A549 (cell line): Measurements from ENCODE around the gene DHDDS. TPM values are rescaled to one million over a fixed set of nuclear protein-coding genes. Genes with fewer than 3 reads are reported as not detected.

ENCODE experiments used
- ATAC-seq, 2 experiments: fragments of 200-7000 bp in 1 of 2; fragments of >200 bp in 1 of 2; cut with Nextera tagmentation in 1 of 2; cut with Tn5 transposase in 1 of 2; 3 replicates each; pipeline versions ENCODE4 v1.8.0 to v1.9.1; 2018 to 2020; ENCODE audit warnings: mild to moderate bottlenecking in 1 of 2, moderate library complexity in 1 of 2
- CTCF ChIA-PET: fragments of 300-600 bp; sonication (Branson Sonifier 250); formaldehyde crosslinking; extraction: SDS; loops from one replicate; lab custom pipeline; 2021; ENCODE audit warnings: antibody characterized with exemption, inconsistent platforms; lab: Yijun Ruan, JAX
- POLR2A ChIA-PET: fragments of 350-600 bp; formaldehyde crosslinking; extraction: SDS; loops from one replicate; lab custom pipeline; 2021; ENCODE audit warnings: antibody characterized with exemption, inconsistent platforms; lab: Yijun Ruan, JAX
- DNase-seq, 2 experiments: peaks; one replicate each; pipeline versions ENCODE4 v3.0.0 to v3.0.0-alpha.2; 2011 to 2016; ENCODE audit warnings: low read depth in 1 of 2, low spot score in 1 of 2
- FAIRE-seq: peaks from 2 replicates; lab custom pipeline; 2011; peaks lifted over from hg19 to GRCh38; lab: Jason Lieb, UNC
- H3K27ac ChIP-seq, 2 experiments: fragments of >200 bp; sonication (Bioruptor Twin); formaldehyde crosslinking; 3 replicates each; pipeline ENCODE4 v1.5.1; 2016 to 2017
- H3K4me1 ChIP-seq: fragments of >200 bp; sonication (Bioruptor Twin); formaldehyde crosslinking; 3 replicates; pipeline ENCODE4 v1.6.1; 2016
- H3K4me2 ChIP-seq: fragments of >200 bp; sonication (Bioruptor Twin); formaldehyde crosslinking; 3 replicates; pipeline ENCODE4 v1.6.1; 2016
- H3K4me3 ChIP-seq: fragments of >200 bp; sonication (Bioruptor Twin); formaldehyde crosslinking; 3 replicates; pipeline ENCODE4 v1.5.1; 2016
- H3K9me3 ChIP-seq: fragments of >200 bp; sonication (Bioruptor Twin); formaldehyde crosslinking; 3 replicates; pipeline ENCODE4 v1.6.1; 2016
- CBX2 ChIP-seq: fragments of 200-600 bp; sonication (generic); IDR thresholded peaks from 2 replicates; pipeline ENCODE4 v1.6.1; 2016; ENCODE audit warnings: low read depth, mild to moderate bottlenecking, borderline replicate concordance
- CBX8 ChIP-seq: fragments of 200-600 bp; sonication (generic); IDR thresholded peaks from 2 replicates; pipeline ENCODE4 v1.6.1; 2016
- CEBPB ChIP-seq, 2 experiments: fragments of >200 bp in 1 of 2; sonication (Bioruptor Twin) in 1 of 2; formaldehyde crosslinking in 1 of 2; IDR thresholded peaks; 2 replicates each; pipeline ENCODE4 v1.6.1; 2012 to 2016
- CHD2 ChIP-seq: fragments of 150-350 bp; IDR thresholded peaks from 2 replicates; pipeline ENCODE4 v1.6.1; 2014; ENCODE audit warnings: low read length; ENCODE audit not compliant: partially characterized antibody
- CTCF ChIP-seq: fragments of >200 bp; sonication (Bioruptor Twin); formaldehyde crosslinking; IDR thresholded peaks from 3 replicates; pipeline ENCODE4 v1.5.1; 2016
- FOXS1 ChIP-seq: fragments of 250-450 bp; sonication (Bioruptor Pico); IDR thresholded peaks from 2 replicates; pipeline ENCODE4 v1.5.0; 2020; ENCODE audit warnings: mild to moderate bottlenecking, moderate library complexity
- HDAC2 ChIP-seq: fragments of 200-600 bp; sonication (generic); IDR thresholded peaks from 2 replicates; pipeline ENCODE4 v1.6.1; 2016
- HEYL ChIP-seq: fragments of 250-450 bp; sonication (Bioruptor Pico); IDR thresholded peaks from 2 replicates; pipeline ENCODE4 v1.8.0; 2021; ENCODE audit warnings: mild to moderate bottlenecking, moderate library complexity
- JUNB ChIP-seq: fragments of >200 bp; sonication (Bioruptor Twin); formaldehyde crosslinking; IDR thresholded peaks from 2 replicates; pipeline ENCODE4 v1.6.1; 2016
- KDM5A ChIP-seq: fragments of 200-600 bp; sonication (generic); IDR thresholded peaks from 2 replicates; pipeline ENCODE4 v1.6.1; 2016; ENCODE audit warnings: antibody characterized with exemption, mild to moderate bottlenecking
- NPAS2 ChIP-seq: fragments of 250-450 bp; sonication (Bioruptor Pico); IDR thresholded peaks from 2 replicates; pipeline ENCODE4 v1.8.0; 2022; ENCODE audit warnings: mild to moderate bottlenecking, moderate library complexity, borderline replicate concordance
- POLR2A ChIP-seq: IDR thresholded peaks from 2 replicates; pipeline ENCODE4 v1.6.1; 2012; ENCODE audit warnings: mild to moderate bottlenecking, low read length
- POLR2AphosphoS2 ChIP-seq: conservative IDR thresholded peaks from 2 replicates; pipeline ENCODE4 v1.6.1; 2012; ENCODE audit warnings: low read length, improper control_type of control experiment, inconsistent platforms
- RAD21 ChIP-seq, 2 experiments: fragments of >200 bp in 1 of 2; sonication (Bioruptor Twin) in 1 of 2; formaldehyde crosslinking in 1 of 2; IDR thresholded peaks in 1 of 2; conservative IDR thresholded peaks in 1 of 2; 2 replicates in 1 of 2; 3 replicates in 1 of 2; pipeline ENCODE4 v1.6.1; 2012 to 2018; ENCODE audit warnings: inconsistent platforms in 1 of 2
- SMC3 ChIP-seq: fragments of >200 bp; sonication (Bioruptor Twin); formaldehyde crosslinking; IDR thresholded peaks from 3 replicates; pipeline ENCODE4 v1.6.1; 2018; ENCODE audit warnings: inconsistent platforms
- SREBF2 ChIP-seq: fragments of 450-650 bp; IDR thresholded peaks from 2 replicates; pipeline ENCODE4 v1.6.1; 2014; ENCODE audit warnings: mild to moderate bottlenecking, moderate library complexity
- ZNF302 ChIP-seq: fragments of 250-450 bp; sonication (Bioruptor Pico); IDR thresholded peaks from 2 replicates; pipeline ENCODE4 v1.9.0; 2021; ENCODE audit warnings: inconsistent platforms, mild to moderate bottlenecking, moderate library complexity
- ZSCAN20 ChIP-seq: fragments of 250-450 bp; sonication (Bioruptor Pico); IDR thresholded peaks from 2 replicates; pipeline ENCODE4 v1.8.0; 2022; ENCODE audit warnings: mild to moderate bottlenecking, moderate library complexity
- WGBS: methylation state at CpG from one replicate; pipeline ENCODE4 v1.1.6; 2017; ENCODE audit errors: missing lambda C conversion rate; 5-methylcytosine and 5-hydroxymethylcytosine counted together
- polyA plus RNA-seq, 4 experiments: library from polyadenylated mRNA; depleted of rRNA in 3 of 4; stranded (reverse); fragments of >200 nt; fragmentation: RNase III in 1 of 4; extraction: RNeasy Plus Mini Kit Qiagen cat#74134 plus additional on column Dnase treatment in 1 of 4; gene quantifications; 2 replicates in 3 of 4; 3 replicates in 1 of 4; pipeline ENCODE4 v1.2.3, GENCODE V29; 2011 to 2017
- TF ChIP-seq, protein P1 (sequence below): fragments of 150-350 bp; IDR thresholded peaks from 2 replicates; pipeline ENCODE4 v1.6.1; 2014; ENCODE audit warnings: low read depth, mild to moderate bottlenecking, low read length

The DHDDS gene
- polyA plus RNA-seq, 2 of the 4 experiments (the other 2 are of a cell fraction): 26.0 to 27.3 TPM

DNA sequence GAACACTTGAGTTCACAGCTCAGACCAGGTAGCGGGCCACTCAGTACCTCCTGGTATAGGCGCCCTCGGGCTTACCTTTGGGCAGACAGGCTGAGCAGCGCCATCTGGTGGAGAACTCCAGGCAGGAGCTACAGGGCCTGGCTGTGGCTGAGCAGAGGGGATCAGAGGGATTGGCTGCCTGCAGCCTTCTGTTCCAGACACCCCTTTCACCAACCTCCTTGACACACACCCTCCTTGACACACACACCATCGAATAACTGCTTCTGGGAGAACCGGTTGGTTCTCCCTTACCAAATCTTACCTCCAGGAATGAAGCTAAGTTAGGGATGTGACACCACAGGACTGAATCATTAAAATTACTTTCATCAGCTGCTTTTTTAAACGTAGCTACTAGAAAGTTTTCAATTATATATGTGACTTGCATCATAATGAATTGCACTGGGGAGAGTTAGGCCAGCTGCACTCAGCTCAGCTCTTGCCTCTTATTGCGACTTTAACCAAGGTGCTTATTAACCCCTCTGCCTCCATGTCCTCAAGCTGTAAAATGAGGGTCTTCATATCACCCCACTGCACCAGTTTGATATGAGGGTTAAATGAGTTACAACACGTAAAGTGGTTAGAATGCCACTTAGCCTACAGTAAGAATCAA lies 14.9 kb upstream of the DHDDS start:
- ChIA-PET POLR2A (interaction anchor here (1.5 kb wide), 1 partner anchor 15 kb away, joined by 7 read pairs; the partner anchor contains the start of gene DHDDS), CTCF (interaction anchor here (0.5 to 6.5 kb wide), 51 partner anchors 8 to 456 kb away, joined by 3 to 47 read pairs (median 4); partner anchors contain the start of genes DHDDS and SH3BGRL3)
- DNase-seq (peak; percentile 70 to 71), FAIRE-seq (no peak), ATAC-seq (peak; percentile 96 to 99)
- Histone ChIP-seq H3K4me2 (no peak overlapping the region), H3K27ac (no peak overlapping the region), H3K4me1 (peaks cover 5% of the 10 kb centered on the region; the same call in 1 of the 3 replicates), H3K4me3 (no peak overlapping the region), H3K9me3 (no peaks in the 10 kb centered on the region)
- peak; percentile 75 for TF ChIP-seq CTCF
- TF ChIP-seq SMC3: peak; percentile 65
- TF ChIP-seq, protein P1, sequence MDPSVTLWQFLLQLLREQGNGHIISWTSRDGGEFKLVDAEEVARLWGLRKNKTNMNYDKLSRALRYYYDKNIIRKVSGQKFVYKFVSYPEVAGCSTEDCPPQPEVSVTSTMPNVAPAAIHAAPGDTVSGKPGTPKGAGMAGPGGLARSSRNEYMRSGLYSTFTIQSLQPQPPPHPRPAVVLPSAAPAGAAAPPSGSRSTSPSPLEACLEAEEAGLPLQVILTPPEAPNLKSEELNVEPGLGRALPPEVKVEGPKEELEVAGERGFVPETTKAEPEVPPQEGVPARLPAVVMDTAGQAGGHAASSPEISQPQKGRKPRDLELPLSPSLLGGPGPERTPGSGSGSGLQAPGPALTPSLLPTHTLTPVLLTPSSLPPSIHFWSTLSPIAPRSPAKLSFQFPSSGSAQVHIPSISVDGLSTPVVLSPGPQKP: no peak
- TF ChIP-seq RAD21 (conservative IDR thresholded peaks at IDR 0.05 in 1 of 2, IDR thresholded peaks at IDR 0.05 in 1 of 2): peak; percentile 64 to 74
- 13% methylated on average over 8 of the region's 9 CpGs for WGBS

GRCh38 chr1:26418865-26419349 lies 13.2 kb upstream of the DHDDS start:
- CTCF ChIA-PET: interaction anchor here (0.6 to 6.5 kb wide), 3 partner anchors 133 to 315 kb away, joined by 3 to 46 read pairs (median 5); no protein-coding TSS in a partner anchor
- no peak for ATAC-seq
- 49% methylated on average over 3 of the region's 5 CpGs for WGBS

GRCh38 chr1:26419494-26419893 lies 12.6 kb upstream of the DHDDS start:
- Histone ChIP-seq H3K4me1 (peaks cover 5% of the 10 kb centered on the region; the same call in 1 of the 3 replicates), H3K27ac (no peak overlapping the region), H3K4me3 (no peak overlapping the region), H3K9me3 (no peaks in the 10 kb centered on the region), H3K4me2 (no peak overlapping the region)
- POLR2A ChIA-PET: no interaction called here
- no peak for DNase-seq
- 81% methylated on average over 2 of the region's 2 CpGs for WGBS
- no peak for ATAC-seq
- no peak for FAIRE-seq
- no peak for TF ChIP-seq NPAS2 (CRISPR knock-in tag)
- TF ChIP-seq CBX2: no peak
- TF ChIP-seq SMC3: no peak
- no peak for TF ChIP-seq ZSCAN20 (CRISPR knock-in tag)
- no peak for TF ChIP-seq KDM5A
- no peak for TF ChIP-seq CHD2
- no peak for TF ChIP-seq CBX8
- TF ChIP-seq, protein P1: no peak
- no peak for TF ChIP-seq CEBPB (IDR thresholded peaks at IDR 0.05)
- no peak for TF ChIP-seq FOXS1 (CRISPR knock-in tag)
- no peak for TF ChIP-seq JUNB
- CTCF ChIA-PET: interaction anchor here (0.6 to 6.5 kb wide), 6 partner anchors 9 to 316 kb away, joined by 3 to 46 read pairs (median 4); partner anchors contain the start of gene LIN28A

More at GRCh38 chr1:26418865-26419349, 13.2 kb upstream of the DHDDS start:
- Histone ChIP-seq H3K4me2 (no peak overlapping the region), H3K4me3 (no peak overlapping the region), H3K4me1 (peaks cover 5% of the 10 kb centered on the region; the same call in 1 of the 3 replicates), H3K27ac (no peak overlapping the region), H3K9me3 (no peaks in the 10 kb centered on the region)
- TF ChIP-seq POLR2AphosphoS2: no peak
- TF ChIP-seq HEYL (CRISPR knock-in tag): no peak
- TF ChIP-seq POLR2A: no peak
- no peak for TF ChIP-seq KDM5A
- TF ChIP-seq FOXS1 (CRISPR knock-in tag): no peak
- TF ChIP-seq HDAC2: no peak
- no peak for TF ChIP-seq ZNF302 (CRISPR knock-in tag)
- no peak for TF ChIP-seq SREBF2
- POLR2A ChIA-PET: no interaction called here
- DNase-seq (no peak), FAIRE-seq (no peak)
